Astrocyte of the spinal cord (primary cell): ENCODE measurements around the gene SCN11A.

Source experiments
- DNase-seq: peaks from one replicate; pipeline ENCODE4 v3.0.0; 2011; ENCODE audit warnings: low read depth, low spot score
- H3K4me3 ChIP-seq: 2 replicates; pipeline ENCODE4 v1.5.1; 2011; ENCODE audit warnings: low read depth, mild to moderate bottlenecking, low read length, moderate library complexity
- in situ Hi-C: cut with HindIII; loops from 2 replicates; pipeline ENCODE4 v1.10.0; 2017; ENCODE audit warnings: low sequenced_read_pairs
- TF ChIP-seq, protein P1 (sequence below): IDR thresholded peaks from 2 replicates; pipeline ENCODE4 v1.5.1; 2012; ENCODE audit warnings: low read depth, mild to moderate bottlenecking, low read length, inconsistent platforms

Gene SCN11A

DNA sequence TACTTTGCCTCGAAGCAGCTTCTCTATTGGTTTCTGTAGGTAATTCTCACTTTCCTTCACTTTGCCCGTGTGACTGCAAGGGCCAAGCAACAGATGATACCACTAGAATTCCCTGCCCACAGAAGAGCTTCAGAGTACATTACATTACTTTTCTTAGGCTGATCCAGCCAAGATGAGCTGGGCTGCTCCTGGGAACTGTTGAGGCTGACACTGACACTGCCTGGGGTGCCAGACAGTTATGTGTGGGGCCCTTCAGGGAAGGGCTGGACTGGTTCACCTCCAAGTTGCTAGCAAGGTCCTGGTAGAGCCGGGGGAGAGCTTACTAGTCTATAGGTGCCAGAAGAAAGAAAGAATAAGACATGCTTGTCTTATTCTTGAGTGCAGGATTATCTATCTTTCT lies 36.7 kb upstream of the SCN11A start:
- in situ Hi-C loops: no loop called here
- no peak overlapping the region for H3K4me3 ChIP-seq
- DNase-seq: no peak
- TF ChIP-seq, protein P1, sequence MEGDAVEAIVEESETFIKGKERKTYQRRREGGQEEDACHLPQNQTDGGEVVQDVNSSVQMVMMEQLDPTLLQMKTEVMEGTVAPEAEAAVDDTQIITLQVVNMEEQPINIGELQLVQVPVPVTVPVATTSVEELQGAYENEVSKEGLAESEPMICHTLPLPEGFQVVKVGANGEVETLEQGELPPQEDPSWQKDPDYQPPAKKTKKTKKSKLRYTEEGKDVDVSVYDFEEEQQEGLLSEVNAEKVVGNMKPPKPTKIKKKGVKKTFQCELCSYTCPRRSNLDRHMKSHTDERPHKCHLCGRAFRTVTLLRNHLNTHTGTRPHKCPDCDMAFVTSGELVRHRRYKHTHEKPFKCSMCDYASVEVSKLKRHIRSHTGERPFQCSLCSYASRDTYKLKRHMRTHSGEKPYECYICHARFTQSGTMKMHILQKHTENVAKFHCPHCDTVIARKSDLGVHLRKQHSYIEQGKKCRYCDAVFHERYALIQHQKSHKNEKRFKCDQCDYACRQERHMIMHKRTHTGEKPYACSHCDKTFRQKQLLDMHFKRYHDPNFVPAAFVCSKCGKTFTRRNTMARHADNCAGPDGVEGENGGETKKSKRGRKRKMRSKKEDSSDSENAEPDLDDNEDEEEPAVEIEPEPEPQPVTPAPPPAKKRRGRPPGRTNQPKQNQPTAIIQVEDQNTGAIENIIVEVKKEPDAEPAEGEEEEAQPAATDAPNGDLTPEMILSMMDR: no peak

DNA sequence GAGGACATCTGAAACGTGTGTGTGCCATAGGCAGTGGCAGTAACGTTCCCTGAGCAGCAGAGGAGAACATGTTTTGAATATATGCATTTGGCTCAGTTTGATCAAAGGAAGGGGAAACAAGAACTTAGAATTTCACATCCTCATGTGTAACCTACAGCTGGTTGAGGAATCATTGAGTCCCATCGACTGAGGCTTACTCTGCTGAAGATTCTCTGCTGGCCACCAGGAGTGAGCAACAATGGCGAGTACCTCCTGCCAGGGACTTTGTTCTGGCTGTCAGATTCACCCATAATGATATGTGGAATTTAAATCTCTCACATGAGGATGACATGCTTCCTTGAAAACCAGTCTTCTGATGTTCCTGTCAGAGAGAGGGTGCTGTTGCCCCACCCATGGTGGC lies 34.4 kb upstream of the SCN11A start:
- DNase-seq: no peak
- H3K4me3 ChIP-seq: no peak overlapping the region
- TF ChIP-seq, protein P1: no peak
- in situ Hi-C loops: no loop called here

DNA sequence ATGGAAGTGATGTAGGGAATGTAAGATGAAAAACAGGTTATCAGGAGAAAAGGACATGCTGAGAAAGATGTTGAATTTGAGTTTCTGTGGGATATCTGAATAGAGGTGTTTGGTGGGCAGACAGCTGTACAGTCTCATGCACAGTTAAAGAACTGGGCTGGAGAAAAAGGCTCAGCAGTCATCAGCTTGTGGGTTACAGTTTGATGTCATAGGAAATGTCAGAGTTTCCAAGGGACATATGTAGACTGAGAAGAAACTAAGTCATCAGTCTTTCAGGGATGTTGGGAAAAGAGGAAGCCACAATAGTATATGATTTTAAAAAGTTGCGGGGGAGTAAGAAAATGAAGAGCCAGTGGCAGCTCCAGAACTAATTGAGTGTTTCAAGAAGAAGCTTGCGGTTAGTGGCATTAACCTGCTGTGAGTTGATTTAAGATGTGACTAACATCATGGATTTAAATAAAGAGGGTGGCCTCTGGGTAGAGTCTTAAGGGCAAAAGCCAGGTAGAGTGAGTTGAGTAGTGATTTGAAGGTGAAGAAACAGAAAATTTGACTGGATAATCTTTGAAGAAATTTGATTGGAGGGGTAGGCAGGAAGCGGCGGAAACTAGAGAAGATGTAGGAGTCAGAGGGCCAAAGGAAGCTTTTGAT lies 31.0 kb upstream of the SCN11A start:
- DNase-seq: no peak
- TF ChIP-seq, protein P1: no peak
- no peak overlapping the region for H3K4me3 ChIP-seq
- in situ Hi-C loops: no loop called here

DNA sequence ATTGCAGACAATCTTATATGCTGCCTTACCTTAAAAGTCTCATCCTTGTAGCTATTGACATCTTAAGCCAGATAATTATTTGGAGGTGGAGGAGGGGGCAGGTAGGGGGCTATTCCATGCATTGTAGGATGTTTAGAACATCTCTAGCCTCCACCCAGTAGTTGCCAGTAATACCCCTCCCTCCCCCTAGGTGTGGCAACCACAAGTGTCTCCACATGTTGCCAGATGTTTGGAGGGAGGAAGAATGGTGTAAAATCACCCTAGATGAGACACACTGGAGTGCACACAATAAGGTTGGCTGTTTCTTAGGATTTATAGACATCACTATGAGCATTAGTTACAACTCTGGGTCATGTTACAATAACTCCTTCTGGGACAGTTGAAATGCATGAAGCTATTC lies 28.3 kb upstream of the SCN11A start:
- TF ChIP-seq, protein P1: no peak
- no peak for DNase-seq
- in situ Hi-C loops: no loop called here
- no peak overlapping the region for H3K4me3 ChIP-seq

DNA sequence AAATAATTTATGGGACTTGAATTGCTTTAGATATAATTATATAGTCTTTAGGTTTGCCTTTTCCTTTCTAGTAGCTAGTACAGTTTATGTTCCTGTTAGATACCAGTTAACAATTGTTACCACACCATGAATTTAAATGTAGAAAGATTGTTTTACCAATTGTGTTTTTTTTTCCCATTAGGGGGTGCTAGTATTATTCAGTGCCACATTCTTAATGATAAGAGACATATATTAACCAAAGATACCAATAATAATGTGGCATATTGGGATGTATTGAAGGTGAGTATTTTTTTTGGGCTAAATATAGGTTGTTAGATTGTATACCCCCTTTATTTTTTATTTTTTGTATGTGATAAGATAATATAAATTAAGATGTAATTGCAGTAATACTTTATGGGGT lies 27.8 kb upstream of the SCN11A start:
- DNase-seq: no peak
- in situ Hi-C loops: no loop called here
- TF ChIP-seq, protein P1: no peak
- H3K4me3 ChIP-seq: no peak overlapping the region

DNA sequence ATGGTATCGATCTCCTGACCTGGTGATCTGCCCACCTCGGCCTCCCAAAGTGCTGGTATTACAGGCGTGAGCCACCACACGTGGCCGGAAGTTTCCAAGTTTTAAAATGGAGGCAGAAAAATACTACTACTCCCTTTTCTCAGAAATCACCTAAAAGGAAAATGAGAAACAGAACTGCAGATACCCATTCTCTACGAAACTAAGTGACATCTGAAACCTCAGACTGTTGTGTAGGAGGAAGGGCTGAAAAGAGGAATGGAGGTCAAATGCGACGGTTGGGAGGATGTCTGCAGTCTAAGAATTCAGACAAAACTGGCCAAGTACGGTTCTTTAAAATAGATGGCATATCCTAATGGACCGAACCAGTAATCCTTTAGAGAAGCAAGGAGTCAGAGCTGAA lies 24.2 kb upstream of the SCN11A start:
- in situ Hi-C loops: no loop called here
- DNase-seq: no peak
- TF ChIP-seq, protein P1: no peak
- no peak overlapping the region for H3K4me3 ChIP-seq
